HG02759 (cell line): Measurements from ENCODE around the gene NRL.
"Not testable (repeated sequence)": the region's sequence is repeated elsewhere in the genome, so short reads cannot be mapped to it uniquely, and the experiment has no call there.

Source experiments
- ATAC-seq: cut with Tn5 transposase; IDR thresholded peaks from one replicate; pipeline ENCODE4 v1.9.1; 2021; ENCODE audit warnings: mild to moderate bottlenecking, moderate library complexity; ENCODE audit not compliant: unreplicated experiment

NRL gene

GRCh38 chr14:24054646-24055045, 60.1 kb downstream of the NRL start:
- ATAC-seq: no peak

DNA sequence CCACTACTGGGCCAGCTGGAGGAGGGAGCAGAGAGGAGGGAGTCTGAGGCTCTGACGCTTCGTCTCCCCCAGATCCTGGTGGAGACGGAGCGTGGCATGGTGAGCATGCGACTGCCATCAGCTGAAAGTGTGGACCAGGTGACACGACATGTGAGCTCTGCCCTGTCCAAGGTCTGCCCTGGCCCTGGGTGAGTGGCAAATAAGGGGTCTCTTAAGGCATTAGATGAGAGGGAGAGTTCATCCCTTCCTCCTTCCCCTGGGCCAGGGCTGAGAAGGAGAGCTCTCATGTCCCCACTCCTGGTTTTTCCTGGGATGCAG, 60.5 kb downstream of the NRL start:
- no peak for ATAC-seq

DNA sequence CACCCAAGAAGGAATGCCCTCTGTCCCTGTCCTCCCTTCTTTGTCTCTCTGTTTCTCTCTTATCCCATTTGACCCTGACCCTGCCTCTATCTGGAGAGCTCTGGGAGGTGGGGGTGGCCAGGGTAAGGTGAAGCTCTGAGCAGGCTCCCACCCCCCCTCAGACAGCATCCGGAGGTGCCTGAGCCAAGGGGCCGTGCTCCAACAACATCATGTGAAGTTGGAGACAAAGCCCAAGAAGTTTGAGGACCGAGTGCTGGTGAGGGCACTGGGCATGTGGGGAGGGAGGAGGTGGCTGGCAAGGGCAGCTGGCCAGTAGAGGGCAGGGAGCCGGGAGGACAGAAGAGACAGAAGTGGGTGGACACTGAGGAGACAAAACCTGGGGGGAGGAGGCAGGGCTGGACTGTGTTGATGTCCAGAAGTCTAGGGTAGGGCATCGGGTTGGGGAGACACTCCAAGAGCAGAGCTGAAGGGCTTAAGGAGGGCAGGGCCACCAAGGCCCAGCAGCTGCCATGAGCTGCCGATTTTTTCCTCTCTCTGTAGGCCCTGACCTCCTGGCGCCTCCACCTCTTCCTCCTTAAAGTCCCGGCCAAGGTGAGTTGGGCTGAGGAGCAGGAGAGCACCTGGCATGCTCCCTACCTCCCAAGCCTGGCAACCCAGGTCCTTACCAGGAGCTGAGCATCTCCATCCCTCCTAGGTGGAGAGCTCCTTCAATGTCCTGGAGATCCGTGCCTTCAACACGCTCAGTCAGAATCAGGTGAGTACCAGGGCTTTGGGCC, 61.0 kb downstream of the NRL start:
- no peak for ATAC-seq

GRCh38 chr14:24052656-24053547, 61.8 kb downstream of the NRL start:
- no peak for ATAC-seq

GRCh38 chr14:24051789-24052655, 62.7 kb downstream of the NRL start, which contains the start of gene CARMIL3:
Gene CARMIL3, plus strand, starts transcription at chr14:24052009. Its CDS starts 145 bp downstream, at chr14:24052154.
- peak; percentile 87 for ATAC-seq

DNA sequence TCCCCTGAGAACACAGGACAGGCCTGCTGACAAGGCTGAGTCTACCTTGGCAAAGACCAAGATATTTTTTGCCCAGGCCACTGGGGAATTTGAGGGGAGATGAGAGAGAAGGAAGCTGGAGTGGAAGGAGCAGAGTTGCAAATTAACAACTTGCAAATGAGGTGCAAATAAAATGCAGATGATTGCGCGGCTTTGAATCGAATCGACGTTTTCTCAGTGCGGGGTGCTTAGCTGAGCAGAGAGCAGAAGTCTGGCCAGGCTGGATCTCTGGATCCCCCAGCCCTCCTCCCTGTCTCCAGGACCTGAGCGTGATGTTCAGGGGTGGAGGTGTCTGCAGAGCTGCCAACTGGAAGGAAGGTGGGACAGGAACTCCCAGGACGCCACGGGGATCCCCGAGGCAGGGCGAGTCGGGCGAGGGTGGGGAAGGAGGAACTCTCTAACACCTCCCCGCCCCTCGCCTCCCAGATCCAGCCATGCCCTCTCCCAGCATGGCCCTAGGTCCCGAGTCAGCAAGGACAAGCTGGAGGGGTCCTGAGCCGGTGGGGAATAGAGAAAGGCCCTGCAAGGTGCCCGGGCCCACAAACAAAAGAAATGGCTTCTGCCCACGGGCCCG, 63.5 kb downstream of the NRL start:
- peak; percentile 28 for ATAC-seq

DNA sequence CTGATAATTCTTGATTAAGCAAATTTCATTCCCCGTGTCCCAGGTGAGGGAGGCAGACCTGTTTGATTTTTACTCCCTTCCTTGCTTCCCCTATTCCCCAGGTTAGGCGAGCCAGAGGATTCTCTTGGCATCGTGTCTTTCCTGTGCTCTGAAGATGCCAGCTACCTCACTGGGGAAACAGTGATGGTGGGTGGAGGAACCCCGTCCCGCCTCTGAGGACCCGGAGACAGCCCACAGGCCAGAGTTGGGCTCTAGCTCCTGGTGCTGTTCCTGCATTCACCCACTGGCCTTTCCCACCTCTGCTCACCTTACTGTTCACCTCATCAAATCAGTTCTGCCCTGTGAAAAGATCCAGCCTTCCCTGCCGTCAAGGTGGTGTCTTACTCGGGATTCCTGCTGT, 64.0 kb downstream of the NRL start:
- ATAC-seq: not testable (repeated sequence)

GRCh38 chr14:24049002-24049401, 65.7 kb downstream of the NRL start:
- not testable (repeated sequence) for ATAC-seq

DNA sequence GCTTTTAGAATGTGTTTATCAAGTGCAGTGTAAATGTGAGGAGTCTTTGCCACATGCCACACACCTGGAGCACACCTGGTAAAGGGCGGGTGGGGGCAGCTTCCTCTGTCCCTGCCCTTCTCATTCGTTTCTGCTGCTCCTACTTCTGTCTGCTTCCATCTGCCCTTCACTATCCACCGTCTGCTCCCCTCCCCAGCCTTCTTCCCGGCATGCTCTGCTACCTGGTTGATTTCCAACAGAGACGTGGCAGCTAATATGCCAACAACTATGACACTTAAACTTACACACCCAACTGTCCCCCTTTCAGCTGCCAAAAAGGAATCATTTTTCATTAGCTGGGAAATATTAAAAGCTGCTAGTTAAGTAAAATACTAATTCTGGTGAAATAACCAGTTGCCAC, 72.0 kb downstream of the NRL start:
- no peak for ATAC-seq

DNA sequence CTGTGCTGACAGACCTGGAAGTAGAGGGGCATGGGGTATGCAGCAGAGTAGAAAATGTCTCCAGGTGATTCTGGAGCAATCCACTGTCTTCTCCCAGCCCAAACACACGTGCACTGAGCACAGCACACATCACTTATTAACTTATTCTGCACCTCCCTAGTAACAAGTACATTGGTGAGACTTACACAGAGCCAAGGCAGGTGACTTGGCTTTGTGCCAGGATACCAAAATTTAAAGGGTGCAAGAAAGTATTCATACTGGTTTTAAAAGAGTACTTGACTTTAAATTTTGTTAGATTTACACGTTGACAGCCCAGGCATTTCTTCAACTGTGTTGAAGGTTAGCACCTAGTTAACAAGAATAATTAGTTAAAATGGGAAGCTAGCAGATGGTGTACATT, 74.1 kb downstream of the NRL start:
- no peak for ATAC-seq

GRCh38 chr14:24038686-24039085, 76.1 kb downstream of the NRL start:
- no peak for ATAC-seq

DNA sequence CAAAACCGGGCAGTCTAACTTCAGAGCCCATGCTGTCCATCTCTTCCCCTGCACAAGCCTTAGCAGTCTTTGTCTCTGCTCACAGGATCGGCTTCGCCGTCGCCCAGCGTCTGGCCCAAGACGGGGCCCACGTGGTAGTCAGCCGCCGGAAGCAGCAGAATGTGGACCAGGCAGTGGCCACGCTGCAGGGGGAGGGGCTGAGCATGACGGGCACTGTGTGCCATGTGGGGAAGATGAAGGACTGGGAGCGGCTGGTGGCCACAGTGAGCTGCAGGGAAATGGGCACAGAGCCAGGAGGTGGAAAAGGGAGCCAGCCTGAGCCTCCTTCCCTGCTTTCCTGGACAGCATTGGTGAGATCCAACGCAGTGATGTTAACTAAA, 77.1 kb downstream of the NRL start:
- no peak for ATAC-seq

GRCh38 chr14:24036963-24037657, 77.6 kb downstream of the NRL start:
- ATAC-seq: not testable (repeated sequence)

DNA sequence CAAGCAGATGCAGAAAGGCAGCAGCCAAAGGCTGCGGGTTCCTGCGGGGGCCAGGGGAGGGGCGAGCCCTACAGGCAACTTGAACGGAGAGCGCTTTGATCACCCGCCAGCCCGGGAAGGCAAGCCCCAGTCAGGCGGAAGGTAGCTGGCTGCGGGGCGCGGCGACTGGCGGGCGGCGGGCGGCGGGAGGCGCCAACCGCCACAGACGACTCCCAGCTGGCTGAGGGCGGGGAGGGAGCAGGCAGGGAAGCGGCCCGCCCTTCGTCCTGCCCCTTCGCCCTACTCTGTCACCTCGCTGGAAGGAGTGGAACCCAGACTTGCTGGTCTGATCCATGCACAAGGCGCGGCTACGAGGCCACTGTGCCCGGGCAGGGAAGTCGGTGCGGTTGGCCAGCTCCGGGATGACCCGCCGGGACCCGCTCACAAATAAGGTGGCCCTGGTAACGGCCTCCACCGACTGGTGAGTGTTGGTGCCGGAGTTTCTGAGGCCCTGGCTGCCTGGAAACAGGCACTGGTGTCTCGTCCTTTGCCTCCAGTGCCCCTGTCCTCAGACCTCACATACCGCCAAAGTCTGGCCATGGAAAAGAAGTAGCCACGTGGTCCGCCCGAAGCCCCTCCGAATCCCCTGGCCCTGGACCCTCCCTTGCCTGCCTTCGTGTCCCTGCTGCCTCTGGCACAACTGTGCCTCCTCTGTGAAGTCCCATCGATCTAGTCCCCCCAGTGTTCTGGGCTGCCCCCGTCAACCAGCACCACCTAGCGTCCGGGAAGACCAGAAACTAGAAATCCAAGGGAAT, 78.4 kb downstream of the NRL start:
- peak; percentile 63 for ATAC-seq

DNA sequence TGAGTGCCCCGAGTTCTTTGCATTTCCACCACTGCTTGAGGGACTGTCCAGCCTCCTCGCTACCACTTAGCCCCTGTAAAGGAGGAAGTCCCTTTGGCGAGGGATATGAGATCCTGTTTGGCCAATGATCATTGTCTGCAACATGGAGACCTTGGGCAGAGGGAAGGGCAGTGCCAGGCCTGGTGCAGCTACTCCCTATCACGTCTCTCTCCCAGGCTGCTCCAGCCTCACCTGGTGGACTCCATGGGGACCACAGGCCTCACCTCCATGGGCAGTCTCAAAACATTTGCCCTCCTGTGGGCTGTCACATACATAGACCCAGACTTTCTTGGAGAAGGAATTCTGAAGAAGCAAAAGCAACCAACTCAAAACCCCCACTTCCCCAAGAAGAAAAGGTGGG, 79.0 kb downstream of the NRL start:
- ATAC-seq: not testable (repeated sequence)

GRCh38 chr14:24032727-24033418, 81.9 kb downstream of the NRL start:
- ATAC-seq: no peak

GRCh38 chr14:24031331-24031730, 83.4 kb downstream of the NRL start:
- ATAC-seq: not testable (repeated sequence)

GRCh38 chr14:24029687-24030086, 85.1 kb downstream of the NRL start:
- ATAC-seq: not testable (repeated sequence)
